NCI-H2227 (cell line): ENCODE results near the gene GALR3.

ENCODE experiments used
- DNase-seq: peaks from one replicate; lab custom pipeline; 2025; ENCODE audit not compliant: unreplicated experiment; lab: John Stamatoyannopoulos, UW

The GALR3 gene

DNA sequence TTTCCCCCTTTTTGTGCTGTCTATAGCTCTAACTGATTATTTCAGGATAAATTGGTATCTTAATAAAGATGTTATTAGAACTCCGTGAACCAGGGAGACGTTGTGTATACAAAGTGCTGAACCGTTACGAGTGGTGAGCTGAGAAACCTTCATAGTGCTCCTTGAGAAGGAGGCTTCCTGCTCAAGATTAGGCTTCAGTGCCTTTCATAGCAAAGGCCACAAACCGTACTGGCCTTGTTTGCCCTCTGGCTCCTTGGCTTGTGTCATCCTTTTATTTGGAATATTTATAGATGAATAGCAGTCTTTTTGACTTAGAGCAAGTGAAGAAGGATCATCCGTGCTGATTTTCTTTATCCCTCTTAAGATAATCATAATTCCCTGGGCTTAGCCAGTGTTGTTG, 42.3 kb downstream of the GALR3 start:
- DNase-seq: no peak

DNA sequence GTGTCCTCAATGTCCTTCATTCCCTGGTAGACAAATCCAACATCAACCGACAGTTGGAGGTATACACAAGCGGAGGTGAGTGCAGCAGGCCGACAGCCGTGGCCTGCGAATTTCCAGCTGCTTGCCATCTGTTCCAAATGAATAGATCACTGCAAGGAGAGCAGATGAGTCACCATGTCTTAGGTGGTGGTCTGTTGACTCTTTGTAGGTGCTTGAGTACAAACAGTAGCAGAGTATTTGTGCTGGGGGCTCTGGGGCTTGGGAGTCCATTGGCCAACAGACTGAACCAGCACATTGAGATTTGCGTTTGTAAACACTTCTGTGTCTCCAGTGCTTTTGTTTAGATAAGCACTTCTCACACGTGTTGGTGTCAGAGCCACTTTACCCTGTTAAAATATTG, 47.1 kb downstream of the GALR3 start:
- no peak for DNase-seq
